SKM-1 (cell line): ENCODE results near the gene SLC44A1.
A peak's percentile ranks its signal among the peaks of the same experiment; 100 is the strongest.

Experiments
- DNase-seq: peaks from one replicate; lab custom pipeline; 2025; ENCODE audit not compliant: unreplicated experiment; lab: John Stamatoyannopoulos, UW

SLC44A1 gene

GRCh38 chr9:105421864-105422263 lies 177.4 kb downstream of the SLC44A1 start:
- no peak for DNase-seq

- DNase-seq = no peak
Observed at GRCh38 chr9:105425816-105426433, 181.5 kb downstream of the SLC44A1 start.

- no peak for DNase-seq
Observed at GRCh38 chr9:105426657-105427056, 182.2 kb downstream of the SLC44A1 start.

- DNase-seq = no peak
Observed at GRCh38 chr9:105431424-105432246, 187.2 kb downstream of the SLC44A1 start.

GRCh38 chr9:105432247-105432842 lies 187.9 kb downstream of the SLC44A1 start:
- no peak for DNase-seq

GRCh38 chr9:105435453-105435852 lies 191.0 kb downstream of the SLC44A1 start:
- no peak for DNase-seq

GRCh38 chr9:105436783-105437182 lies 192.3 kb downstream of the SLC44A1 start:
- DNase-seq = no peak

- no peak for DNase-seq
Observed at GRCh38 chr9:105437704-105438103, 193.3 kb downstream of the SLC44A1 start.

- no peak for DNase-seq
Observed at GRCh38 chr9:105438141-105438806, 193.8 kb downstream of the SLC44A1 start.

- no peak for DNase-seq
Observed at GRCh38 chr9:105439428-105439827, 195.0 kb downstream of the SLC44A1 start.

- DNase-seq = no peak
Observed at GRCh38 chr9:105441616-105442160, 197.2 kb downstream of the SLC44A1 start.

- no peak for DNase-seq
Observed at GRCh38 chr9:105443121-105443520, 198.7 kb downstream of the SLC44A1 start.

- no peak for DNase-seq
Observed at GRCh38 chr9:105444130-105444529, 199.7 kb downstream of the SLC44A1 start.

GRCh38 chr9:105445203-105445881 lies 200.9 kb downstream of the SLC44A1 start:
- no peak for DNase-seq

- no peak for DNase-seq
Observed at GRCh38 chr9:105447386-105447813, 202.9 kb downstream of the SLC44A1 start.

- DNase-seq = peak; percentile 42
Observed at GRCh38 chr9:105447814-105448812, 203.7 kb downstream of the SLC44A1 start, which contains the start of gene FSD1L. FSD1L (plus strand) TSS chr9:105448034; CDS start chr9:105448221, 187 bp downstream.

- no peak for DNase-seq
Observed at GRCh38 chr9:105449081-105449480, 204.6 kb downstream of the SLC44A1 start.

GRCh38 chr9:105452185-105452584 lies 207.7 kb downstream of the SLC44A1 start:
- DNase-seq = no peak

GRCh38 chr9:105455836-105456475 lies 211.5 kb downstream of the SLC44A1 start:
- no peak for DNase-seq
